Measurements from ENCODE around the gene CFAP54.

Gene CFAP54

DNA sequence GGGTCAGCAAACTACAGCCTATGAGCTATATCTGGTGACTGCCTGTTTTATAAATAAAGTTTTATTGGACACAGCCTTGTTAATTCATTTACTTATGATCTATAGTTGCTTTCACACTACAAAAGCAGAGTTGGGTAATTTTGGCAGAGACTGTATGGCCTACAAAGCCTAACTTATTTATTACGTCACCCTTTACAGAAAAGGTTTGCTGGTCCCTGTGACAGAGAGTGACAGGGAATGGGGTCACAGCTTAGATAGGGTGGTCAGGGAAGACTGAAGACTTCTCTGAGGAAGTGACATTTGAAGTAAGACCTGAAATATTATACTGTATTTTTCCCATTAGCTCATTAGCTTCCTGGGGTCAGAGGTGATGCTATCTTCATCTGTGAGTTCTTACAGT is 342.0 kb downstream of the CFAP54 start:
- no peak for DNase-seq

GRCh38 chr12:96846293-96846692 is 356.9 kb downstream of the CFAP54 start:
- DNase-seq = no peak

DNA sequence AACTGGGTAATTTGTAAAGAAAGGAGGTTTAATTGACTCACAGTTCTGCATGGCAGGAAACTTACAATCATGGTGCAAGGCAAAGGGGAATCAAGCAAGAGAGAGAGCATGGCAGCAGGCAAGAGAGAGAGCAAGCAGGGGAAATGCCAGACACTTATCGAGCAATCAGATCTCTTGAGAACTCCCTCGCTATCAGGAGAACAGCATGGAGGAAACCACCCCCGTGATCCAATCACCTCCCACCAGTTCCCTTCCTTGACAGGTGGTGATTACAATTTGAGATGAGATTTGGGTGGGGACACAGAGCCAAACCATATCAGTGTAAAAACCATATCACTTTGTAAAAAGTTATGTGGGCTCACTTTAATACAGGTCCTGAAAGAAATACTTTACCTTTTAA is 361.3 kb downstream of the CFAP54 start:
- peak; percentile 8 for DNase-seq

DNA sequence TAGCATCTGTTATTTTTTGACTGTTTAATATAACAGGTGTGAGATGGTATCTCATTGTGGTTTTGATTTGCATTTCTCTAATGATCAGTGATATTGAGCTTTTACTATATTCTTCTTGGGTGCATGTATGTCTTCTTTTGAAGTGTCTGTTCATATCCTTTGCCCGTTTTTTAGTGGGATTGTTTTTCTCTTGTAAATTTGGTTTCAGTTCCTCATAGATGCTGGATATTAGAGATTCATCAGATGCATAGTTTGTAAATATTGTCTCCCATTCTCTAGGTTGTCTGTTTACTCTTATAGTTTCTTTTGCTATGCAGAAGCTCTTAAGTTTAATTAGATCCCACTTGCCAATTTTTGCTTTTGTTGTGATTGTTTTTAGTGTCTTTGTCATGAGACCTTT is 368.8 kb downstream of the CFAP54 start:
- no peak for DNase-seq

DNA sequence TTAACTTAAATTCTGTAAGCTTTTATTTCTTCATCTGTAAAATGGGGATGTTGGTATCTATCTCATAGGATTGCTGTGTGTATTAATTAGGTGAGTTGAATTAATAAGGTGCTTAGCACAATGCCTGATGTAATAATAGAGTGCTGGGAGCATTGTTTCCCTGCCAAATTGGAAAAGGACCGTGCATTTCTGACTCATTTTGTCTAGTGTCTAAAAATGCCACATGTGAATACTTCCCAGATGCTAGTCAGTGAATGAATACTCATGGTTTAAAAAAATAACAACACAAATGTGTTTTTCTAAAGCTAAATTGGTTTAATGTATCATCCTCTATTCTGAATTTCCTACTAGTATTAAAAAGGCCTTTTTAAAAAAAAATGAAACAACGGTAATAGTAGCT is 372.3 kb downstream of the CFAP54 start:
- no peak for DNase-seq

DNA sequence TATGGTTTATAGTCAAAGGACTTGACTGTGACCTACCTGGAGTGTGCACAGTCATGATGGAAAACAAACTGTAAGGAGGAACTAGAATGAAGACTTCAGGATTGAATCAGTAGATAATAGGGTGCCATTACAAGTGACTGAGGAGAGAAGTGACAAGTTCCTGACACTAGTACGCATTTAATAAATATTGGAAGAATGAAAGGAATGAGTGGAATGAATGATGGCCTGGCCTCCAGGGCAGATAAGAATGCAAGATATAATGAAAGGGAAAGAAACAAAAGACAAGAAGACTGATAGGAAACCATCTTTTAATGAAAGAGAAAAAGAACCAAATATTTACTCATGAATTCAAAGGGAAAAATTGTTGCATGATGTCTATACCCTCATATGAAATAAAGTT is 372.9 kb downstream of the CFAP54 start:
- no peak for DNase-seq

GRCh38 chr12:96864335-96864734 is 375.0 kb downstream of the CFAP54 start:
- no peak for DNase-seq

DNA sequence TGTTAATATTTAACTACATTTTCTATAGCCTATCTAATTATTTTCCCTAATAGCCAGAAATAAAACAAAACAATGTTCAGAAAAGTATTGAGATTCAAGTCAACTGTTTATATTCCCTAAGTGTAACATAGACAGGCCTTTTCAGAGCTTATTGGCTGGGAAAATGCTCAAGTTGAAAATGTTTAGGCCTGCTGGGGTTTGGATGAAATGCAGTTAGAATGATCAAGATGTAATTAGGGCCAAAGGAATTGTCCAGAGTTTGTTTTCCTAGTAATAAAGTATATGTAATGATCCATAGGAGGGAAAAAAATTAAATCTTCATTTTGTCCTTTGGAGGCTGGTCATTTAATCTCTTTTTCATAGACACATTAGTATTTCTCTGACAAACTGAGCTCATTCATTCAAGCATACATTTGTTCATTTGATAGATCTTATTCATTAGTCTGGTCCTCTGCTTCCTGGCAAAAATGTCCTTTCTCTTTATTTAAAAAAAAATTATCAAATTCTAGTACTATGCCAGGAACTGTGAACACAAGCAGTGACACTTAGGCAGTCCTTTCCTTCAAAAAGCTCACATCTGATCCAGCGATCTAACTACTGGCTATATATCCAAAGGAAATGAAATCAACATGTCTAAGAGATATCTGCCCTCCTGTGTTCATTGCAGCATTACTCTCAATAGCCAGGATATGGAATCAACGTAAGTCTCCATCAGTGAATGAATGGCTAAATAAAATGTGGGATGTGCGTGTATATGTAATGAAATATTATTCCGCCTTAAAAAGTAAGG is 377.6 kb downstream of the CFAP54 start:
- no peak for DNase-seq

GRCh38 chr12:96870946-96871345 is 381.6 kb downstream of the CFAP54 start:
- DNase-seq = no peak

DNA sequence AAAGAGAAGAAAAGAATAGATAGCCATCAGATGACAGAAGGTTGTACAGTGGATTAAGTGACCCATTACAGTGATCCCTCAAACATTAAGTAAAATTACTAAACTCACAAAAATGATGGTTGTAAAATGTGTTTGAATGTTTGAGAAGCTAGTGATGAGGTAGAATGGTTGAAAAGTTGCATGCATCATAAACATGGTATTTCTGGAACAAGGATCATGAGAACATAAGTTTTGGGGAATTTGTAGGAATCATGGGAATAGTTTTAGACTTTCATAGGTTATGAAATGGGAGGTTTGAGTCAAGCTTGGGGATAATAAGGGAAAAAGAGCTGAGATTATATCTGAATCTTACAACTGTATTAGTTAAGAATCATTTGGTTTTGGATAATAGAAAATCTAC is 383.6 kb downstream of the CFAP54 start:
- no peak for DNase-seq

DNA sequence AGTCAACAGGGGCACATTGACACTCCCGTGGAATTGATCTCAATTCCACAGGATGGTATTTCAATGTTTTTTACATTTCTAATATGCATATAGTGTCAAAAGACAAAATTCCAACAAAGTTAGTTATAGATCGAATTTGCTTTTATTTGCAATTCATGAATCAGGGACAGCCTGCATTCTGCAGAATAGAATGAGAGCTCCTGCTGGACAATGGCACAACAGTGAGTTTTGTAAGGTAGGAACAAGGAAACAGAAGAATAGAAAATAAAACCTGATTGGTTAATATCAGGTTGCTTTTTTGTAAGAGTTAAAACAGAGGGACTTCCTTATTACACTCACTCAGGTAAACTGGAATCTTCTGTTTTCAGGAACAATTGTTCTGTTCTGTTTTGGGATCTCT is 384.8 kb downstream of the CFAP54 start:
- no peak for DNase-seq

DNA sequence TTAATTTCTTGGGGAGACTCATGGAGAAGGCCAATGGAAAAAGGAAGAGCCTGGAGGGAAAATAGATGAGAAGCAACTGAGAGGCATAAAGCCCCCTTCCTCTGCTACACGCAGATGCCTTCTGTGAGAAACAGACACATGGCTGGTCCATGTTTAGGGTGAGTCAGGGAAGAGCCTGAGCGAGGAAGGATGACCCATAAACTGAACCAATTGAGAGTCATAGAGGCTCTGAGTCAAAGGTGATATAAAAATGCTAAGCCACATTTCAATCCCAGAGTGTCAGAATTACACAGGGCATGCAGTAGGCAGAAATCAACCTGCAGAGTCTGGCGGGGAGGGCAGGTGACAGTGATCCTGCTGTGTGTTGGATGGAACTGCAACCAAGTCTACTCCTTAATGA is 387.6 kb downstream of the CFAP54 start:
- no peak for DNase-seq

- DNase-seq = no peak
These were observed 389.3 kb downstream of the CFAP54 start for GRCh38 chr12:96878704-96879103.

- DNase-seq = no peak
These were observed 389.9 kb downstream of the CFAP54 start for GRCh38 chr12:96879301-96879700.

GRCh38 chr12:96880220-96880619 is 390.8 kb downstream of the CFAP54 start:
- DNase-seq = no peak

DNA sequence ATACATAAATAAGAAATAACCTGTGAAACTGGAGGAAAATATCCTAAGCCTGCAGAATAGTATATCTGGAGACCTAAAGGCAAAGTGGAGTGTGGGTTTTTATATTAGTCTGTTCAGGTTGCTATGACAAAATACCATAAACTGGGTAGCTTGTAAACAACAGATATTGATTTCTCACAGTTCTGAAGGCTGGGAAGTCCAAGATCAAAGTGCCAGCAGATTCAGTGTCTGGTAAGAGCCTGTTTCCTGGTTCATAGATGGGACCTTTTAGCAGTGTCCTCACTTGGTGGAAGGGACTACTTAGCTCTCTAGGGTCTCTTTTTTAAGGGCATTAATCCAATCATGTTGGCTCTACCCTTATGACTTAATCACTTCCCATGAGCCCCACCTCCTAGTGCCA is 392.2 kb downstream of the CFAP54 start:
- no peak for DNase-seq

DNA sequence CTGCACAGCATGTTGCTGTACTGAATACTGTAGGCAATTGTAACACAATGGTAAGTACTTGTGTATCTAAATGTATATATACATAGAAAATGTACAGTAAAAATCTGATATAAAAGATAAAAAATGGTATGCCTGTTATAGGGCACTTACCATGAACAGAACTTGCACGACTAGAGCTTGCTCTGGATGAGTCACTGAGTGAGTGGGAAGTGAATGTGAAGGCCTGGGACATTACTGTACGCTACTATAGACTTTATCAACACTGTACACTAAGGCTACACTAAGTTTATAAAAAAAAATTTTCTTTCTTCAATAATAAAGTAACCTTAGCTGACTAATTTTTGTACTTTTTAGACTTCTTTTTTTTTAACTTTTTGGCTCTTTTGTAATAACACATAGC is 393.5 kb downstream of the CFAP54 start:
- no peak for DNase-seq

GRCh38 chr12:96883571-96883970 is 394.2 kb downstream of the CFAP54 start:
- DNase-seq = no peak

DNA sequence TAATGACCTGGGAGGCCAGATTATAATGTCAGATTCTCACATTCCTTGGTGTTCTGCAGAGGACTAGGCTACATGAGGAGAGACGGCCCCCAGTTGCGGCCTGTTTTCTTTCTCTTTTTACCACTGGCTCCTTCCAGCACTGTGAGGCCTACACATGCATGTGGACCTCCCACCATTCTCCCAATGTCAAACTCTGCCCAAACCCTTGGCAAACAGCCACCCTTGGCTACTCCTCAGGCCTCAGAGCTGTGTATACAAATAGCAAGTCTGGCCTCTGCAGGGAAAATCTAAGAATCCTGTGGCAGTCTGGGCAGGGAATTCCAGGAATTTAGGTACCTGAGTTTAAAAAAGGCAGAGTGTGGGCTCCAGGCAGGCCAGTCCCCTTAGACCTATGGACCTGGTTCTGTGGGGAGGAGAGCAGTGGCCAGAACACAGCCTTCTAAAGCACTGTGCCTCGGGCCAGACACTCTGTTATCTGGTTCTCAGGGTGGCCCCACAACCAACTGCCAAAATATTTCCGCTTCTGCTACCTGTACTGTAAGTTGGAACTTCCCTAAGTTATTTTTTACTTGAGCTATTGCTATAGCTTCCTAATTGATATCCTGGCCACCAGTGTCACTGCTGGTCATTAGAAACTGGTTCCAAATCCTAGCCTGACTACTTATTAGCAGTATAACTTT is 397.8 kb downstream of the CFAP54 start:
- DNase-seq = no peak

GRCh38 chr12:96889273-96889933 is 400.0 kb downstream of the CFAP54 start:
- DNase-seq = no peak

DNA sequence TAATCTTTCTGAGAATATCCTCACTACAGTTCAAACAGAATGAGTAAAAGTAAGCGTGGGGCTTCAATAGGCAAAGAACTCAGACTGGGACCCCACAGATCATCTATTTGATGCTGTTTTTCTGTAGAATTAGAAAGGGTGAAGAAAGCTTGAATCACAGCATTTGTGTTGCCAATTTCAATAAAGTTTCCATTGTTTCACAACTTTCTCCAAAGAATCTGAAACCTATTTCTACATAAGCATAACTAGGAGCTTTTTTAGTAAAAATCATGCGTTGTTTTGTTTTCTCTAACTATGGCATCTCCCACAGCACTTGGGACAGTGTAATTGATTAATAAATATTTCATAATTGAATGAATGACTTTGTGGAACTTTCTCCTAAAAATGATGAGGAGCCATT is 401.0 kb downstream of the CFAP54 start:
- DNase-seq = no peak

DNA sequence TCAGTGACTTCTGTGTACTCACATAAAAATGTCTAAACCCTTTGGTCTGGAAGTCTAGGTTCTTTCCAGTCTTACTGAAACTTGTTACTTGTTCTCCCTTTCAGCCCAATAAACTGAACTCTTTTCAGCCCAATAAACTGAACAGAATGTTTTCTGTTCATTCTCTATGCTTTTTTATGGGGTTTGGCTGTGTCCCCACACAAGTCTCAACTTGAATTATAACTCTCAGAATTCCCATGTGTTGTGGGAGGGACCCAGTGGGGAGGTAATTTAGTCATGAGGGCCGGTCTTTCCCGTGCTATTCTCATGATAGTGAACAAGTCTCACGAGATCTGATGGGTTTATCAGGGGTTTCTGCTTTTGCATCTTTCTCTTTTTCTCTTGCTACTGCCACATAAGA is 402.7 kb downstream of the CFAP54 start:
- DNase-seq = no peak

DNA sequence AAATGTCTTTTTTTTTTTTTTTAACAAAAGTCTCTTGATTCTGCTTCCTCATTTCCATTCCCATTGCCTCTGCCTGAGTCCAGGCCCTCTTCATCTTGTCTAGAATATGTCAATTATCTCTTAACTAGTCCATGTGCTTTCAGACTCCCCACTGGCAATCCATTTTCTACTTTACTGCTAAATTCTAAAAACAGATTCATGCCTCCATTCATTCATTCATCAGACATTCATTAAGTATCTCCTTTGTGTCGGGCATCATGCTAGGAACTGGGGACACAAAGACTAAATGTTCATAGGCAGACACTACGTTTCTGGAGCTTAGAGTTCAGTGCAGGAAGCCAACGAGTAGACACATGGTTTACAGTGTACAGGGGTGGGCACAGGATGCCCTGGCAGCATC is 408.0 kb downstream of the CFAP54 start:
- DNase-seq = no peak

- no peak for DNase-seq
These were observed 411.8 kb downstream of the CFAP54 start for GRCh38 chr12:96901175-96901574.

All from GF-D8 (cell line).